ENCODE measurements around the gene MYH3.

Gene MYH3

GRCh38 chr17:10624969-10625368, 32.1 kb downstream of the MYH3 start:
- Histone ChIP-seq H2AFZ (no peak overlapping the region), H3K27me3 (ENCODE audit: control insufficient read depth, insufficient read depth, low read length) (no peaks in the 10 kb centered on the region), H3K36me3 (ENCODE audit: control insufficient read depth, insufficient read depth, low read length) (no peaks in the 10 kb centered on the region), H3K79me2 (no peaks in the 10 kb centered on the region), H3K27ac (no peak overlapping the region), H3K9me3 (ENCODE audit: control insufficient read depth, low read length) (no peaks in the 10 kb centered on the region), H3K9ac (no peak overlapping the region), H3K4me3 (ENCODE audit: low read depth, low read length) (no peak overlapping the region), H3K4me1 (no peaks in the 10 kb centered on the region), H3K4me2 (ENCODE audit: low read length) (no peak overlapping the region)
- TF ChIP-seq CTCF (IDR thresholded peaks at IDR 0.05), result no peak

- Histone ChIP-seq H3K4me3 (ENCODE audit: low read depth, low read length) (no peak overlapping the region), H3K36me3 (ENCODE audit: control insufficient read depth, insufficient read depth, low read length) (no peaks in the 10 kb centered on the region), H3K79me2 (no peaks in the 10 kb centered on the region), H3K27ac (no peak overlapping the region), H3K9me3 (ENCODE audit: control insufficient read depth, low read length) (no peaks in the 10 kb centered on the region), H3K27me3 (ENCODE audit: control insufficient read depth, insufficient read depth, low read length) (no peaks in the 10 kb centered on the region), H3K4me2 (ENCODE audit: low read length) (no peak overlapping the region), H3K9ac (no peak overlapping the region), H3K4me1 (no peaks in the 10 kb centered on the region), H2AFZ (no peak overlapping the region)
- no peak for TF ChIP-seq CTCF (IDR thresholded peaks at IDR 0.05)
Observed at GRCh38 chr17:10623737-10624338, 33.3 kb downstream of the MYH3 start.

GRCh38 chr17:10622617-10623485, 34.3 kb downstream of the MYH3 start:
- Histone ChIP-seq H3K4me1 (no peaks in the 10 kb centered on the region), H3K36me3 (ENCODE audit: control insufficient read depth, insufficient read depth, low read length) (no peaks in the 10 kb centered on the region), H3K27me3 (ENCODE audit: control insufficient read depth, insufficient read depth, low read length) (no peaks in the 10 kb centered on the region), H3K4me2 (ENCODE audit: low read length) (no peak overlapping the region), H3K9me3 (ENCODE audit: control insufficient read depth, low read length) (no peaks in the 10 kb centered on the region), H3K27ac (no peak overlapping the region), H3K9ac (no peak overlapping the region), H2AFZ (no peak overlapping the region), H3K79me2 (no peaks in the 10 kb centered on the region), H3K4me3 (ENCODE audit: low read depth, low read length) (no peak overlapping the region)
- TF ChIP-seq CTCF (IDR thresholded peaks at IDR 0.05), result no peak

- no peak overlapping the region for H3K4me2 ChIP-seq (ENCODE audit: low read length)
- H3K36me3 ChIP-seq (ENCODE audit: control insufficient read depth, insufficient read depth, low read length), result no peaks in the 10 kb centered on the region
- no peak overlapping the region for H3K27ac ChIP-seq
- no peaks in the 10 kb centered on the region for H3K27me3 ChIP-seq (ENCODE audit: control insufficient read depth, insufficient read depth, low read length)
- no peaks in the 10 kb centered on the region for H3K4me1 ChIP-seq
- H3K4me3 ChIP-seq (ENCODE audit: low read depth, low read length), result no peak overlapping the region
- H3K9me3 ChIP-seq (ENCODE audit: control insufficient read depth, low read length), result no peaks in the 10 kb centered on the region
- H2AFZ ChIP-seq, result no peak overlapping the region
- H3K79me2 ChIP-seq, result no peaks in the 10 kb centered on the region
- TF ChIP-seq CTCF (IDR thresholded peaks at IDR 0.05), result no peak
- H3K9ac ChIP-seq, result no peak overlapping the region
Observed at GRCh38 chr17:10621397-10621796, 35.7 kb downstream of the MYH3 start.
